Adrenal gland (tissue), 12 donors: Measurements from ENCODE around the gene MAU2. TPM values are rescaled to one million over a fixed set of nuclear protein-coding genes. Genes with fewer than 3 reads are reported as not detected.

Source experiments
- DNase-seq, 7 donors: peaks; one replicate each; pipeline ENCODE4 v3.0.0-alpha.2; 2019 to 2020
- H3K27ac ChIP-seq, 5 donors: fragments of 200-600 bp; sonication (generic) in 4 of 5; 1 replicate in 3 of 5; 2 replicates in 2 of 5; pipeline versions ENCODE4 v1.5.1 to v1.8.0; 2016 to 2020; ENCODE audit warnings: mild to moderate bottlenecking in 1 of 5
- H3K27me3 ChIP-seq: fragments of 200-600 bp; 2 replicates; pipeline ENCODE4 v1.8.0; 2021
- H3K36me3 ChIP-seq, 2 donors: fragments of 200-600 bp; replicated peaks in 1 of 2; 1 replicate in 1 of 2; 2 replicates in 1 of 2; pipeline versions ENCODE4 v1.5.1 to v1.8.0; 2018 to 2022
- H3K4me1 ChIP-seq, 2 donors: fragments of 200-600 bp; replicated peaks in 1 of 2; 1 replicate in 1 of 2; 2 replicates in 1 of 2; pipeline versions ENCODE4 v1.5.1 to v1.8.0; 2018 to 2021
- H3K4me3 ChIP-seq, 4 donors: fragments of 200-600 bp; sonication (generic) in 3 of 4; one replicate each; pipeline ENCODE4 v1.5.1; 2016 to 2018
- H3K9me3 ChIP-seq, 3 donors: fragments of 200-600 bp; sonication (generic) in 1 of 3; replicated peaks in 1 of 3; 1 replicate in 2 of 3; 2 replicates in 1 of 3; pipeline versions ENCODE4 v1.5.1 to v1.8.0; 2016 to 2021
- POLR2A ChIP-seq, 2 donors: fragments of 450-650 bp; IDR thresholded peaks; one replicate each; pipeline ENCODE4 v1.6.1; 2017; ENCODE audit warnings: antibody characterized with exemption in 2 of 2, mild to moderate bottlenecking in 2 of 2, moderate library complexity in 1 of 2
- WGBS, 4 donors: extraction: QIAGEN DNeasy Blood & Tissue Kit in 2 of 4; methylation state at CpG; one replicate each; pipeline versions ENCODE4 v1.1.5 to v1.1.7; 2013 to 2017; 5-methylcytosine and 5-hydroxymethylcytosine counted together
- intact Hi-C, 2 donors: fragments of 100-400 bp; cut with DNase I; formaldehyde crosslinking; loops; one replicate each; pipeline versions ENCODE4 v1.14.1 to v1.15.0; 2022 to 2023
- polyA plus RNA-seq, 3 donors: library from polyadenylated mRNA; stranded (reverse); fragments of 200-250 nt in 2 of 3; fragments of 350-450 nt in 1 of 3; fragmentation: Illumina TruSeq in 1 of 3; extraction: RNeasy Lipid Tissue Mini Kit (QIAGEN cat#74804) in 1 of 3; gene quantifications; one replicate each; pipeline ENCODE4 v1.2.3, GENCODE V29; 2013 to 2014
- total RNA-seq, 9 donors: library from RNA; depleted of rRNA in 4 of 9; stranded (reverse); fragments of >200 nt in 4 of 9; fragments of 120-200 nt in 1 of 9; fragmentation: NEBNext Ultra II Directional in 1 of 9; extraction: Animal tissue kit (Norgen Biotek cat#: 25700) in 1 of 9; gene quantifications; one replicate each; pipeline versions ENCODE4 v1.1.0 to v1.2.4, GENCODE V29; 2013 to 2023
- TF ChIP-seq, protein P1 (sequence below), 6 experiments: fragments of 450-650 bp in 4 of 6; fragments of 200-600 bp in 2 of 6; sonication (generic) in 1 of 6; IDR thresholded peaks; 1 replicate in 5 of 6; 2 replicates in 1 of 6; pipeline versions ENCODE4 v1.5.1 to v1.8.0; 2016 to 2021; ENCODE audit warnings: antibody characterized with exemption in 6 of 6, mild to moderate bottlenecking in 2 of 6, moderate library complexity in 1 of 6
- donor health status: healthy with polysubstance abuse.
- donor health status: Bipolar disorder and iron deficiency.
- donor health status: DM: yes; HTN: yes; CAD: no.
- donor health status: DM: no; HTN: no; CAD: no.
- donor health status: DM: no; HTN: no; CAD: no.
- donor health status: DM: yes; HTN: yes; CAD: no.

MAU2 gene
- total and polyA plus RNA-seq, 12 donors: 14.9 to 64.8 (median 40.8) TPM

DNA sequence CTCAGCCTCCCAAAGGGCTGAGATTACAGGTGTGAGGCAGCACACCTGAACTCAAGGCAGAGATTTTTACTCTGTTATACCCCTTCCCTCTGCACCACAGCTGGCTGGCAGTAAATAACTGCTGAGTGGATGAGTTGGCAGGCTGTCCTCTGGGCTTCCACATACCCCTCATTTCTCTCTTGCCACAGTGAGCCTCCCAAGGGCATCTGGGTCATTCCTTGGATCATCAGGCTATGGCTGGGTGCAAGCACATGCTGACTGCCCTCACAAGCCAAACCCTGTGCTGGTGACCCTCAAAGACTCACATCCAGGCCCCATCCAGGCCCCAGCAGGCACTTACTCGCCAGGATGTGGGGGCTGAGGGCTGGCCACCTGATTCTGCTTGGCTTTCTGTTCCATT, 4.5 kb upstream of the MAU2 start:
- H3K36me3 ChIP-seq: peaks cover 0 to 50% of the 10 kb centered on the region in 2 donors
- H3K9me3 ChIP-seq: no peaks in the 10 kb centered on the region
- H3K27ac ChIP-seq: no peak overlapping the region
- intact Hi-C loops: no loop called here
- no peak overlapping the region for H3K4me3 ChIP-seq
- TF ChIP-seq POLR2A (IDR thresholded peaks at IDR 0.05): no peak
- TF ChIP-seq, protein P1, sequence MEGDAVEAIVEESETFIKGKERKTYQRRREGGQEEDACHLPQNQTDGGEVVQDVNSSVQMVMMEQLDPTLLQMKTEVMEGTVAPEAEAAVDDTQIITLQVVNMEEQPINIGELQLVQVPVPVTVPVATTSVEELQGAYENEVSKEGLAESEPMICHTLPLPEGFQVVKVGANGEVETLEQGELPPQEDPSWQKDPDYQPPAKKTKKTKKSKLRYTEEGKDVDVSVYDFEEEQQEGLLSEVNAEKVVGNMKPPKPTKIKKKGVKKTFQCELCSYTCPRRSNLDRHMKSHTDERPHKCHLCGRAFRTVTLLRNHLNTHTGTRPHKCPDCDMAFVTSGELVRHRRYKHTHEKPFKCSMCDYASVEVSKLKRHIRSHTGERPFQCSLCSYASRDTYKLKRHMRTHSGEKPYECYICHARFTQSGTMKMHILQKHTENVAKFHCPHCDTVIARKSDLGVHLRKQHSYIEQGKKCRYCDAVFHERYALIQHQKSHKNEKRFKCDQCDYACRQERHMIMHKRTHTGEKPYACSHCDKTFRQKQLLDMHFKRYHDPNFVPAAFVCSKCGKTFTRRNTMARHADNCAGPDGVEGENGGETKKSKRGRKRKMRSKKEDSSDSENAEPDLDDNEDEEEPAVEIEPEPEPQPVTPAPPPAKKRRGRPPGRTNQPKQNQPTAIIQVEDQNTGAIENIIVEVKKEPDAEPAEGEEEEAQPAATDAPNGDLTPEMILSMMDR (IDR thresholded peaks at IDR 0.05): no peak
- no peaks in the 10 kb centered on the region for H3K27me3 ChIP-seq
- WGBS, 4 donors: 75 to 100% (median 78%) methylated on average over 1 of the region's 1 CpG
- peaks cover 10 to 13% of the 10 kb centered on the region in 2 donors for H3K4me1 ChIP-seq
- no peak for DNase-seq

DNA sequence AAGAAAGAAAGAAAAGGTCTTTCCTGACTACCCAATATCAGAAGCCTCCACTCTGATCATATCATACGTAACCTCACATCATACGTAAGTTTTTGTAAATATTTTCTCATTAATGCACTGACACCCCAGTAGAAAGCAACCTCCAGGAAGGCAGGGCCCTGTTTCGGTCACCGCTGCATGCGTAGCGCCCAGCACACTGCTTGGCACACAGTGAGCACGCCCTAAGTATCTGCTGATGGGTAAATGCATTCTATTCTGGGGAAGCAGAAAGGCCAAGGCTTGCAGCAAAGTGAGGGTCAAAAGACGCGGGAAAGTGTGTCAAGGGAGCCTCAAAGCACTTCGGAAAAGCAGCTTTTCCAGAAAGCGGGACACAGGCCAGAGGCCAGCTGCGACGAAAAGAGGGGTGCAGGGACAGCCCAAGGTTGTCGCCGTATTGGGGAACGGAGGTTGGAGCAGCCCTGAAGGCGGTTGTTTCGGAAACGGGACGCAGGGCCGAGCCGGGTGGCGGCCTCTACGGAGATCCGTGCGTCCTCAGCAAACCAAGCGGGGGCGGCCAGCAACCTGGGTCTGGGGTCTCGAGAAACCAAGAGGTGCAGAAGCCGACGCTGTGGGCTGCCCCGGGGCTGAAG, 783 bp upstream of the MAU2 start:
- Histone ChIP-seq H3K27me3 (no peaks in the 10 kb centered on the region), H3K4me1 (peaks cover 15 to 30% of the 10 kb centered on the region in 2 donors), H3K27ac (peak overlapping the region in 4 of 5 donors; percentile 83 to 91 (median 86)), H3K4me3 (peak overlapping the region; percentile 35 to 100 (median 90)), H3K36me3 (peaks cover 0 to 20% of the 10 kb centered on the region in 2 donors), H3K9me3 (no peaks in the 10 kb centered on the region)
- intact Hi-C loops: no loop called here
- 3 to 7% (median 4%) methylated on average over 22 to 32 of the region's 32 CpGs for WGBS, 4 donors
- no peak for DNase-seq
- TF ChIP-seq, protein P1 (IDR thresholded peaks at IDR 0.05): no peak
- TF ChIP-seq POLR2A (IDR thresholded peaks at IDR 0.05): no peak

DNA sequence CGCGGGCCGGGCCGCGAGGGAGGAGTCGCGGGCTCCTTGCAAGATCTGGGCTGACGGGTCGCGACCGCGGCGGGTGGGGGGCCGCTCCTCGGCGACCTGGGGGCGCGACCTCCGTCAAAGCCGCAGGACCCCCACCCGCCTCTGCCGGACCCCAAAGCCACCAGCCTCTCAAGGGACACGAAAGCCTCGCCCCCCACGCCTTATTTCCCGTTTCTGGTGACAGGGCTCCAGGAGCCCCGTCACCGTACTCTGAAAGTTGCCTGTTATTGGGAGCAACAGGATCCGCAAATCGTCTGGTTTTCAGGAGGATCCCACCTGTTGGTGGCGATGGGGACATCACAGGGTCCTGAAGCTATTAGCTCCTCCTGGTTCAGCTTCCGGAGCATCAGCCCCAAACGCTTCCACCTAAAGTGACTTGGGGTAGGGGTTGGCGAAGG, 530 bp downstream of the MAU2 start:
- Histone ChIP-seq H3K36me3 (peaks cover 0 to 20% of the 10 kb centered on the region in 2 donors), H3K9me3 (no peaks in the 10 kb centered on the region), H3K4me3 (peak overlapping the region; percentile 88 to 100 (median 92)), H3K4me1 (peaks cover 15 to 30% of the 10 kb centered on the region in 2 donors), H3K27ac (peak overlapping the region in 4 of 5 donors; percentile 83 to 91 (median 86)), H3K27me3 (no peaks in the 10 kb centered on the region)
- intact Hi-C loops: no loop called here
- no peak for TF ChIP-seq POLR2A (IDR thresholded peaks at IDR 0.05)
- TF ChIP-seq, protein P1 (IDR thresholded peaks at IDR 0.05): no peak
- DNase-seq: no peak
- WGBS, 4 donors: 0 to 3% (median 1%) methylated on average over 8 to 34 of the region's 34 CpGs

DNA sequence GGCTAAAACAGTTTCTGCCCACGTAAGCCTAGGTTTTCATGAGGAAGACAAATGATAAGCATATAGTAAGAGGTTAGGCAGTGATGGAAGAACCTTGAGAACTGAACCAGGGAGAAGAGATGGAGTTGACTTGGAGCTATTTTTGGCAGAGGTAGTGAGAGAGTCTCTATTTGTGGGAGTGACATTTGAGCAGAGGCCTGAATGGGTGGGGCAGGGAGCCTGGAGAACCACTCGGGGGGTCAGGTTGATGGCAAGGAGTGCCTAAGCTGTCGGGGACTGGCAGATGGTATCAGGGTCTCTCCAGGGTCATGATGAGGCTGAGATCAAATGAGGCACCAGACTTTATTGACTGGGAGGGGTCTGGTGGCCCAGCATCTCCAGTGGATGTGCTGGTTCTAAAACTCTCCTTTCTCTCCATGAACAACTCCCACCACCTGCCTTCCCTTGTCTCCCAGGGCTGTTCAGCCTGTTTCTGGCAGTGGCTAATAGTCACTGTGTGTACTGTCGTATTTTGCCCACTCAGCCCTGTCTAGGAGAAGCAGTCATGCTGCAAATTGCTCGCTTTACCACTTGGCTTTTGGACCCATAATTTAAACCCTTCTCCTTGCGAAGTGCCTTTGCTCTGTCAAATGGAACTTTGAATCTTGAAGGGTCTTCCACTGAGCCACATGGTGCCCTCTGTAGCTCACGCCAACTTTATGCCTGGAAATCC, 3.6 kb downstream of the MAU2 start:
- H3K4me1 ChIP-seq: peaks cover 11 to 32% of the 10 kb centered on the region in 2 donors

More for the DNA sequence above, 3.6 kb downstream of the MAU2 start:
- no peak for DNase-seq
- Histone ChIP-seq H3K36me3 (peaks cover 0 to 22% of the 10 kb centered on the region in 2 donors), H3K27ac (no peak overlapping the region), H3K9me3 (no peaks in the 10 kb centered on the region), H3K27me3 (no peaks in the 10 kb centered on the region), H3K4me3 (no peak overlapping the region)
- intact Hi-C loops: no loop called here
- 83 to 87% (median 86%) methylated on average over 7 of the region's 7 CpGs for WGBS, 4 donors
- TF ChIP-seq, protein P1 (IDR thresholded peaks at IDR 0.05): no peak
- TF ChIP-seq POLR2A (IDR thresholded peaks at IDR 0.05): no peak
